Measurements from ENCODE around the gene EIF3D.

The EIF3D gene

GRCh38 chr22:36563444-36563843, 34.5 kb upstream of the EIF3D start:
- H3K4me3 ChIP-seq (replicated peaks in 1 of 2; ENCODE audit: low read depth in 2 of 2, low read length in 2 of 2): no peak overlapping the region
- DNase-seq (ENCODE audit: low read depth in 2 of 2): no peak
- TF ChIP-seq CTCF (IDR thresholded peaks at IDR 0.05; ENCODE audit: low read depth, low read length): no peak

- TF ChIP-seq CTCF (IDR thresholded peaks at IDR 0.05; ENCODE audit: low read depth, low read length): no peak
- no peak for DNase-seq (ENCODE audit: low read depth in 2 of 2)
- no peak overlapping the region for H3K4me3 ChIP-seq (replicated peaks in 1 of 2; ENCODE audit: low read depth in 2 of 2, low read length in 2 of 2)
Observed at GRCh38 chr22:36563001-36563400, 34.0 kb upstream of the EIF3D start.

- DNase-seq (ENCODE audit: low read depth in 2 of 2): peak; percentile 42 to 75
- no peak overlapping the region for H3K4me3 ChIP-seq (replicated peaks in 1 of 2; ENCODE audit: low read depth in 2 of 2, low read length in 2 of 2)
- TF ChIP-seq CTCF (IDR thresholded peaks at IDR 0.05; ENCODE audit: low read depth, low read length): no peak
Observed at GRCh38 chr22:36562261-36562835, 33.4 kb upstream of the EIF3D start.

- H3K4me3 ChIP-seq (replicated peaks in 1 of 2; ENCODE audit: low read depth in 2 of 2, low read length in 2 of 2): no peak overlapping the region
- TF ChIP-seq CTCF (IDR thresholded peaks at IDR 0.05; ENCODE audit: low read depth, low read length): no peak
- no peak for DNase-seq (ENCODE audit: low read depth in 2 of 2)
Observed at GRCh38 chr22:36561291-36561811, 32.4 kb upstream of the EIF3D start.

- no peak overlapping the region for H3K4me3 ChIP-seq (replicated peaks in 1 of 2; ENCODE audit: low read depth in 2 of 2, low read length in 2 of 2)
- TF ChIP-seq CTCF (IDR thresholded peaks at IDR 0.05; ENCODE audit: low read depth, low read length): no peak
- DNase-seq (ENCODE audit: low read depth in 2 of 2): no peak
Observed at GRCh38 chr22:36560001-36560400, 31.0 kb upstream of the EIF3D start.

GRCh38 chr22:36554098-36554497, 25.1 kb upstream of the EIF3D start:
- TF ChIP-seq CTCF (IDR thresholded peaks at IDR 0.05; ENCODE audit: low read depth, low read length): no peak
- no peak overlapping the region for H3K4me3 ChIP-seq (replicated peaks in 1 of 2; ENCODE audit: low read depth in 2 of 2, low read length in 2 of 2)
- DNase-seq (ENCODE audit: low read depth in 2 of 2): no peak

GRCh38 chr22:36552289-36552688, 23.3 kb upstream of the EIF3D start:
- TF ChIP-seq CTCF (IDR thresholded peaks at IDR 0.05; ENCODE audit: low read depth, low read length): no peak
- H3K4me3 ChIP-seq (replicated peaks in 1 of 2; ENCODE audit: low read depth in 2 of 2, low read length in 2 of 2): no peak overlapping the region
- DNase-seq (ENCODE audit: low read depth in 2 of 2): peak in 1 of 2 donors; percentile 33

Measured in cardiac fibroblast (primary cell).